ELF-1 (cell line): ENCODE data around the gene UBN2.

Source experiments
- DNase-seq: peaks from one replicate; pipeline ENCODE4 v3.0.0-alpha.2; 2016; ENCODE audit warnings: low read depth, low spot score

The UBN2 gene

GRCh38 chr7:139231513-139232376, 708 bp downstream of the UBN2 start:
- DNase-seq: peak; percentile 31

GRCh38 chr7:139232377-139232717, 1.3 kb downstream of the UBN2 start:
- no peak for DNase-seq

GRCh38 chr7:139232904-139233303, 1.9 kb downstream of the UBN2 start:
- DNase-seq: no peak

- no peak for DNase-seq
Observed at GRCh38 chr7:139241258-139241657, 10.2 kb downstream of the UBN2 start.

- DNase-seq: no peak
Observed at GRCh38 chr7:139242741-139243281, 11.8 kb downstream of the UBN2 start.

GRCh38 chr7:139245401-139245800, 14.4 kb downstream of the UBN2 start:
- no peak for DNase-seq

- DNase-seq: no peak
Observed at GRCh38 chr7:139246494-139246893, 15.5 kb downstream of the UBN2 start.

- no peak for DNase-seq
Observed at GRCh38 chr7:139246905-139247304, 15.9 kb downstream of the UBN2 start.

GRCh38 chr7:139249179-139249810, 18.3 kb downstream of the UBN2 start:
- no peak for DNase-seq

GRCh38 chr7:139252451-139252850, 21.4 kb downstream of the UBN2 start:
- DNase-seq: no peak

- DNase-seq: no peak
Observed at GRCh38 chr7:139254281-139254680, 23.2 kb downstream of the UBN2 start.

- DNase-seq: no peak
Observed at GRCh38 chr7:139254728-139255127, 23.7 kb downstream of the UBN2 start.

GRCh38 chr7:139255290-139255689, 24.3 kb downstream of the UBN2 start:
- no peak for DNase-seq

- no peak for DNase-seq
Observed at GRCh38 chr7:139259142-139259541, 28.1 kb downstream of the UBN2 start.

- DNase-seq: no peak
Observed at GRCh38 chr7:139264220-139264619, 33.2 kb downstream of the UBN2 start.

GRCh38 chr7:139265673-139266072, 34.6 kb downstream of the UBN2 start:
- no peak for DNase-seq

GRCh38 chr7:139271718-139272628, 40.9 kb downstream of the UBN2 start:
- no peak for DNase-seq

- no peak for DNase-seq
Observed at GRCh38 chr7:139284252-139284896, 53.3 kb downstream of the UBN2 start.

GRCh38 chr7:139286144-139286543, 55.1 kb downstream of the UBN2 start:
- no peak for DNase-seq

- no peak for DNase-seq
Observed at GRCh38 chr7:139292821-139293220, 61.8 kb downstream of the UBN2 start.

GRCh38 chr7:139293534-139293933, 62.5 kb downstream of the UBN2 start:
- no peak for DNase-seq
